Measurements from ENCODE around the gene RNPEP.
"Not testable (repeated sequence)": the region's sequence is repeated elsewhere in the genome, so short reads cannot be mapped to it uniquely, and the experiment has no call there.

The RNPEP gene

DNA sequence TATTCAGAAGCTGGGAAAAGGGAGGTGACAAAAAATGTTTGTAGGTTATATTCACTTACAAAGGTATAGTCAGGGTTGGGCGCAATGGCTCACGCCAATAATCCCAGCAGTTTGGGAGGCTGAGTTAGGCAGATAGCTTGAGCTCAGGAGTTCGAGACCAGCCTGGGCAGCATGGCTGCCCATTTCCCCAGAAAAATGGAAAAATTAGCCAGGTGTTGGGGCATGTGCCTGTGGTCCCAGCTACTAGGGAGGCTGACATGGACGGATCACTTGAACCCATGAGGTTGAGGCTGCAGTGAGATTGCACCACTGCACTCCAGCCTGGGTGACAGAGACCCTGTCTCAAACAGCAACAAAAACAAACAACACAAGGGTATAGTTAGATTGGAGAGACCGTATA, 24.1 kb upstream of the RNPEP start:
- DNase-seq (ENCODE audit: extremely low spot score), result no peak
- ChIA-PET POLR2A (interaction anchor here (1.1 kb wide), 1 partner anchor 185 kb away, joined by 5 read pairs; no protein-coding TSS in a partner anchor), CTCF (interaction anchor here (1.0 to 2.1 kb wide), 3 partner anchors 14 to 63 kb away, joined by 3 to 15 read pairs (median 11); no protein-coding TSS in a partner anchor)
- TF ChIP-seq, protein P1, sequence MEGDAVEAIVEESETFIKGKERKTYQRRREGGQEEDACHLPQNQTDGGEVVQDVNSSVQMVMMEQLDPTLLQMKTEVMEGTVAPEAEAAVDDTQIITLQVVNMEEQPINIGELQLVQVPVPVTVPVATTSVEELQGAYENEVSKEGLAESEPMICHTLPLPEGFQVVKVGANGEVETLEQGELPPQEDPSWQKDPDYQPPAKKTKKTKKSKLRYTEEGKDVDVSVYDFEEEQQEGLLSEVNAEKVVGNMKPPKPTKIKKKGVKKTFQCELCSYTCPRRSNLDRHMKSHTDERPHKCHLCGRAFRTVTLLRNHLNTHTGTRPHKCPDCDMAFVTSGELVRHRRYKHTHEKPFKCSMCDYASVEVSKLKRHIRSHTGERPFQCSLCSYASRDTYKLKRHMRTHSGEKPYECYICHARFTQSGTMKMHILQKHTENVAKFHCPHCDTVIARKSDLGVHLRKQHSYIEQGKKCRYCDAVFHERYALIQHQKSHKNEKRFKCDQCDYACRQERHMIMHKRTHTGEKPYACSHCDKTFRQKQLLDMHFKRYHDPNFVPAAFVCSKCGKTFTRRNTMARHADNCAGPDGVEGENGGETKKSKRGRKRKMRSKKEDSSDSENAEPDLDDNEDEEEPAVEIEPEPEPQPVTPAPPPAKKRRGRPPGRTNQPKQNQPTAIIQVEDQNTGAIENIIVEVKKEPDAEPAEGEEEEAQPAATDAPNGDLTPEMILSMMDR (IDR thresholded peaks at IDR 0.05; ENCODE audit: control extremely low read depth, extremely low read depth, low read depth, missing control alignments), result no peak

DNA sequence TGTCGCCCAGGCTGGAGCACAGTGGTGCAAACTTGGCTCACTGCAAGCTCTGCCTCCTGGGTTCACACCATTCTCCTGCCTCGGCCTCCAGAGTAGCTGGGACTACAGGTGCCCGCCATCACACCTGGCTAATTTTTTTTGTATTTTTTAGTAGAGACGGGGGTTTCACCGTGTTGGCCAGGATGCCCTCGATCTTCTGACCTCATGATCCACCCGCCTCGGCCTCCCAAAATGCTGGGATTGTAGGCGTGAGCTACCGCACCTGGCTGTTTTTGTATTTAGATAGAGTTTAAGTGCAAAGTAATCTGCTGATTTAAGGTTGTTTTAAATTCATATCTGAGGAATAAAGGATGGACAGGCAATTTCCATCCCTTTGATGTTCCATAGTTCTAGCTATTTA, 20.1 kb upstream of the RNPEP start:
- POLR2A ChIA-PET, result not testable (repeated sequence)
- CTCF ChIA-PET, result interaction anchor here (1.0 to 5.0 kb wide), 4 partner anchors 10 to 66 kb away, joined by 3 to 47 read pairs (median 18); no protein-coding TSS in a partner anchor

DNA sequence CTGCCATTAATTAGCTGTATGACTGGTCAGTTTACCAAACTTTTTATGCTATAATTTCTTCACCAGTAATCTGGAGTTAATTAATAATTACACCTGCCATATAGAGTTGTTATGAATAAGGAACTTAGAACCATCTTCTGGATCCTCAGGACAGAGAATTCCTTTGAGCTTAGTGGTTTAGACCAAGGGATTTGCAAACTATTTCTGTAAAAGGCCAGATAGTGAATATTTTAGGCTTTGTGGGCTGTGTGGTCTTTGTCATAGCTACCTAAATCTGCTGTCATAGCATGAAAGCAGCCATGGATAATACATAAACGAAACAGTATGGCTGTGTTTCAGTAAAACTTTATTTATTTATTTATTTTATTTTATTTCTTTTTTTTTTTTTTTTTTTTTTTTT, 18.2 kb upstream of the RNPEP start:
- ChIA-PET CTCF (interaction anchor here (1.3 to 5.0 kb wide), 4 partner anchors 8 to 482 kb away, joined by 3 to 47 read pairs (median 18); no protein-coding TSS in a partner anchor), POLR2A (interaction anchor here (0.7 kb wide), 2 partner anchors 19 to 83 kb away, joined by 3 to 7 read pairs; no protein-coding TSS in a partner anchor)
- TF ChIP-seq, protein P1 (IDR thresholded peaks at IDR 0.05; ENCODE audit: control extremely low read depth, extremely low read depth, low read depth, missing control alignments), result no peak
- no peak for DNase-seq (ENCODE audit: extremely low spot score)

More for the DNA sequence above, 20.1 kb upstream of the RNPEP start:
- not testable (repeated sequence) for DNase-seq (ENCODE audit: extremely low spot score)

DNA sequence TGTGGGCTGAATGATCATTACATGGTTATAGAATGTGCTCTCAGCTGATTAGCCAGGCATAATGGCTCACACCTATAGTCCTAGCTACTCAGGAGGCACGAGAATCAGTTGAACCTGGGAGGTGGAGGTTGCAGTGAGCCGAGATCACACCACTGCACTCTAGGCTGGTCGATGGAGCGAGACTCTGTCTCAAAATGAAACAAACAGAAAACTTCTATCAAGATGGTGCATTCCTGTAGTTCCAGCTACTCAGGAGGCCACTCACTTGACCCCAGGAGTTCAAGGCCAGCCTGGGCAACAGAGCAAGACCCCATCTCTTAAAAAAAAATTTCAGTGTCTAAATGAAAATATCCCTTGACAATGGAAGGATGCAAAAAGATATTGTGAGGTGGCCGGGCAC, 16.3 kb upstream of the RNPEP start:
- ChIA-PET POLR2A (no interaction called here), CTCF (interaction anchor here (1.4 to 5.0 kb wide), 2 partner anchors 9 to 70 kb away, joined by 4 to 47 read pairs; no protein-coding TSS in a partner anchor)
- no peak for DNase-seq (ENCODE audit: extremely low spot score)
- TF ChIP-seq, protein P1 (IDR thresholded peaks at IDR 0.05; ENCODE audit: control extremely low read depth, extremely low read depth, low read depth, missing control alignments), result no peak

DNA sequence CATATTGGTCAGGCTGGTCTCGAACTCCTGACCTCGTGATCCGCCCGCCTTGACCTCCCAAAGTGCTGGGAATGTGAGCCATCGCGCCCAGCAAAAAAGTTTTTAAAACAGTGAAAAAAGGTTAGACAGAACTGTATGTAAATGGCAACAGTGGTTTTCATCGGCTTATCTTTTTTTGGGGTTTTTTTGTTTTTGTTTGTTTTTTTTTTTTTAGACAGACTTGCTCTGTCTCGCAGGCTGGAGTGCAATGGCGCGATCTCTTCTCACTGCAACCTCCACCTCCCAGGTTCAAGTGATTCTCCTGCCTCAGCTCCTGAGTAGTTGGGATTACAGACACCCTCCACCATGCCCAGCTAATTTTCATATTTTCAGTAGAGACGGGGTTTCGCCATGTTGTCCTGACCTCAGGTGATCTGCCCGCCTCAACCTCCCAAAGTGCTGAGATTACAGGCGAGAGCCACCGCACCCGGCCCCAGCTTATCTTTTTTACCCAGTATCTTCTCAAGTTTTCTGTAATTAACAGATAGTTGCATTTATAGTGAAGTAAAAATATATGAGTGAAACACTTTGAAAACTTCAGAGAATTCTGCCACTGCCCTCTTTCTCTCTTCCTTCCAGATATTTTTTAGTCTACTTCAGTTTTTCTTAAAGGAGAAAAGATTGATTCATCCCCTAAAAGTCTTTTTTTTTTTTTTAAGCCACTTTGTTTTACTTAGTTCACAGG, 14.1 kb upstream of the RNPEP start:
- ChIA-PET POLR2A (interaction anchor here (0.5 kb wide), 1 partner anchor 1658 kb away, joined by 3 read pairs; the partner anchor contains the start of gene ATP2B4), CTCF (interaction anchor here (0.8 to 2.0 kb wide), 4 partner anchors 15 to 73 kb away, joined by 3 to 16 read pairs (median 4); partner anchors contain the start of gene RNPEP)
- no peak for DNase-seq (ENCODE audit: extremely low spot score)
- TF ChIP-seq, protein P1 (IDR thresholded peaks at IDR 0.05; ENCODE audit: control extremely low read depth, extremely low read depth, low read depth, missing control alignments), result no peak

DNA sequence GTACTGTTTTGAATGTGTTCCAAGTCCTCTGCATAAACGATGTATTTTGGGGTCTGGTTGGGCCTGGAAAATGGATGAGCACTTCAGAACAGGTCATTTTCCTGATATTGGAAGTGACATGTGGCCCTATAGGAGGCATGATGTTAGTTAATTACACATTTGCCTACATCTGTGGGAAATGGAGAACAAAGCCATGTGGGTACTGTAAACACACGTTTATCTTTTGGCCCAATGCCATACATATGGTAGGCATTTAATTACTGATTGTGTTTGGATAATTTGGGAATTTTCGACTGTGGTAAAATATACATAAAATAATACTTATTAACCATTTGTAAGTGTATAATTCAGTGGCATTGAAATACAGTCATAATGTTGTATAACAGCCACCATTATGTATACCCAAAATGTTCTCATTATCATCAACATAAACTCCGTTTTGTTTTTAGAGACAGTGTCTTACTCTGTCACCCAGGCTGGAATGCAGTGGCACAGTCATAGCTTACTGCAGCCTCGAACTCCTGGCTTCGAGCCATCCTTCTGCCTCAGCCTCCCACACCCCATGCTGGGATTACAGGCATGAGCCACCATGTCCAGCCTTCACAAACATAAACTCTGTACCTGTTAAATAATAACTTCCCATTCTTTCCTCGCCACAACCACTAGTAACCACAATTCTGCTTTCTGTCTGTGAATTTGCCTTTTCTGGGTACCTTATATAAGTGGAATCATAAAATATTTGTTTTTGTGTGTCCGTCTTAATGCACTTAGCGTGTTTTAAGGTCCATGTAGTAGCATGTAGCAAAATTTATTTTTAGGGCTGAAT, 11.9 kb upstream of the RNPEP start:
- ChIA-PET CTCF (interaction anchor here (1.3 to 6.2 kb wide), 3 partner anchors 7 to 75 kb away, joined by 5 to 163 read pairs (median 34); no protein-coding TSS in a partner anchor), POLR2A (no interaction called here)
- DNase-seq (ENCODE audit: extremely low spot score), result no peak
- TF ChIP-seq, protein P1 (IDR thresholded peaks at IDR 0.05; ENCODE audit: control extremely low read depth, extremely low read depth, low read depth, missing control alignments), result no peak
